PC-3 (cell line): ENCODE results near the gene MYMK. TPM values are rescaled to one million over a fixed set of nuclear protein-coding genes. Genes with fewer than 3 reads are reported as not detected.

Experiments
- ATAC-seq: fragments of 200-7000 bp; cut with Tn5 transposase; 2 replicates; pipeline ENCODE4 v1.9.1; 2020; ENCODE audit warnings: mild to moderate bottlenecking, moderate library complexity
- BruUV-seq: library from RNA; stranded (reverse); fragments of 400-500 nt; replicated peaks from 2 replicates; lab custom pipeline; 2021; lab: Mats Ljungman, UMichigan
- CTCF ChIA-PET: fragments of 300-600 bp; sonication (Branson Sonifier 250); formaldehyde crosslinking; loops from one replicate; lab custom pipeline; 2022; ENCODE audit warnings: antibody characterized with exemption; lab: Charles Lee
- POLR2A ChIA-PET: fragments of 300-600 bp; sonication (Branson Sonifier 250); formaldehyde crosslinking; loops from one replicate; lab custom pipeline; 2022; ENCODE audit warnings: antibody characterized with exemption; ENCODE audit not compliant: unreplicated experiment; lab: Charles Lee
- DNase-seq: peaks from one replicate; pipeline ENCODE4 v3.0.0-alpha.2; 2015
- H2AFZ ChIP-seq: fragments of 300-600 bp; sonication (generic); 2 replicates; pipeline ENCODE4 v1.6.0; 2016; ENCODE audit warnings: antibody characterized with exemption, low read length
- H3F3A ChIP-seq: fragments of 300-600 bp; sonication (generic); one replicate; pipeline ENCODE4 v1.6.0; 2017; ENCODE audit warnings: antibody characterized with exemption, low read length, control low read depth, mild to moderate bottlenecking; ENCODE audit not compliant: unreplicated experiment
- H3K27ac ChIP-seq: fragments of 300-600 bp; sonication (generic); 2 replicates; pipeline ENCODE4 v1.5.1; 2016; ENCODE audit warnings: mild to moderate bottlenecking, low read length
- H3K27me3 ChIP-seq: fragments of 300-600 bp; sonication (generic); 2 replicates; pipeline ENCODE4 v1.6.1; 2016; ENCODE audit warnings: low read length, mixed read lengths
- H3K36me3 ChIP-seq: fragments of 300-600 bp; sonication (generic); 2 replicates; pipeline ENCODE4 v1.6.1; 2016; ENCODE audit warnings: low read depth, mixed run types, low read length, mixed read lengths
- H3K4me1 ChIP-seq: fragments of 300-600 bp; sonication (generic); 2 replicates; pipeline ENCODE4 v1.5.1; 2016; ENCODE audit warnings: low read length; ENCODE audit not compliant: insufficient read depth
- H3K4me2 ChIP-seq: fragments of 300-600 bp; sonication (generic); 2 replicates; pipeline ENCODE4 v1.6.0; 2016; ENCODE audit warnings: low read length
- H3K4me3 ChIP-seq: fragments of 300-600 bp; sonication (generic); 2 replicates; pipeline ENCODE4 v1.5.1; 2016; ENCODE audit warnings: mild to moderate bottlenecking, low read length, mixed read lengths
- H3K79me2 ChIP-seq: fragments of 300-600 bp; sonication (generic); 2 replicates; pipeline ENCODE4 v1.6.1; 2017; ENCODE audit warnings: low read length, mixed read lengths
- H3K9ac ChIP-seq: fragments of 300-600 bp; sonication (generic); 2 replicates; pipeline ENCODE4 v1.6.0; 2016; ENCODE audit warnings: mild to moderate bottlenecking, low read length
- H3K9me2 ChIP-seq: fragments of 300-600 bp; sonication (generic); replicated peaks from 2 replicates; pipeline ENCODE4 v1.6.1; 2016; ENCODE audit warnings: mixed run types, low read length, mixed read lengths
- H3K9me3 ChIP-seq: fragments of 300-600 bp; sonication (generic); 2 replicates; pipeline ENCODE4 v1.6.1; 2016; ENCODE audit warnings: low read length, mixed read lengths
- H4K20me1 ChIP-seq: fragments of 300-600 bp; sonication (generic); 2 replicates; pipeline ENCODE4 v1.6.1; 2016; ENCODE audit warnings: low read length, mixed read lengths
- EZH2 ChIP-seq: fragments of 300-600 bp; sonication (generic); IDR thresholded peaks from one replicate; pipeline ENCODE4 v1.6.1; 2017; ENCODE audit warnings: antibody characterized with exemption, mild to moderate bottlenecking, low read length; ENCODE audit not compliant: unreplicated experiment
- EZH2phosphoT487 ChIP-seq: fragments of 300-600 bp; sonication (generic); IDR thresholded peaks from 2 replicates; pipeline ENCODE4 v1.6.1; 2018; ENCODE audit warnings: mild to moderate bottlenecking, antibody characterized with exemption, low read length, borderline replicate concordance
- intact Hi-C: fragments of 100-400 bp; cut with micrococcal nuclease; formaldehyde crosslinking; loops from 2 replicates; pipeline ENCODE4 v1.9.0; 2023
- total RNA-seq: library from RNA; depleted of rRNA; stranded (reverse); fragments of >200 nt; gene quantifications from 2 replicates; pipeline ENCODE4 v1.2.3, GENCODE V29; 2014
- TF ChIP-seq, protein P1 (sequence below): fragments of 300-600 bp; sonication (generic); conservative IDR thresholded peaks from 2 replicates; pipeline ENCODE4 v1.5.1; 2017; ENCODE audit warnings: antibody characterized with exemption, low read depth, mild to moderate bottlenecking, low read length

MYMK gene
- total RNA-seq, 1 experiment from 2014 or later, result not detected

DNA sequence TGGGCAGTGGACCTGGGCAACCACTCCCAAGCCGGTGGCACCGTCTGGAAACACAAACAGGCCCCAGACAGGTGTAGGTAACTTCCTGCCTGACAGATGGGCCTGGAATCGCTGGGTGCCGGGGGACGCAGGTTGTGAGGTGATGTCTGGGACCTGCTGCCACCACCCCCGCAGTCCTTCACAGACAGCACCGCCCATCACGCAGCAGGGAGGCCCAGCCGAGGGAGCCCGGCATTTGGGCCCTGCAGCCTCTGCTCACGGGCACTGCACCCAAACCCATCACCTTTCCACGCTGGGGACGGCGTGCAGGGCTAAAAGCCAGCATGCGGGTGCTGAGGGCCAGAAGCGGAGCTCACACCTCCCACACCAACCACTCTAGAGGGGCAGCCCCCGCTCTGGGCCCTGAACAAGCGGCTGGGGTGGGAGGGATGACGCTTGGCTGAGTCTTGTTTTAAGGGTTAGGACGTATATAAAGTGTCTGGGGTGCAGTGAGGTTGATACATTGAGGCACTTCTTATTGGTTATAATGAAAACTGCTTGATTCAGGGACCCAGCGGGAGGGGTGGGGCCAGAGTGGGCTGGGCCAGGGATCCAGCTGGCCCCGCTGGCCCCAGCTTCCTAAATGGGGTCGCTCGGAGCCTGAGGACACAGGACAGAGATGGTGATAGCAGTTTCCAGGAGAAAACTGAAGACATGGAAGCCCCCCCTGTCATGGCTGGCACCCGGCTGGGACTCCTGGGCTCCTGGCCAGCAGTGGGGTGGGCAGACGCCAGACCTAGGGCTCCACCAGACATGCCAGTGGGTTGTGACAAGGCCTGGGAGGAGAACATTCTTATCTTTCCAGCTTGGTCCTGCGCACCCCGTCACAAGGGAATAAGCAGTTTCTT, 11.3 kb downstream of the MYMK start:
- H3K4me2 ChIP-seq, result no peak overlapping the region
- ChIA-PET CTCF (no interaction called here), POLR2A (no interaction called here)
- H3K9ac ChIP-seq, result no peak overlapping the region
- BruUV-seq, result no TSS peak
- H3K27ac ChIP-seq, result no peak overlapping the region
- no peaks in the 10 kb centered on the region for H3K9me3 ChIP-seq
- no peak for DNase-seq
- no peak overlapping the region for H2AFZ ChIP-seq
- no peaks in the 10 kb centered on the region for H4K20me1 ChIP-seq
- H3K27me3 ChIP-seq, result no peaks in the 10 kb centered on the region
- no peaks in the 10 kb centered on the region for H3K9me2 ChIP-seq
- ATAC-seq, result no peak
- no peaks in the 10 kb centered on the region for H3K79me2 ChIP-seq
- intact Hi-C loops, result no loop called here
- H3K4me3 ChIP-seq, result no peak overlapping the region
- TF ChIP-seq, protein P1, sequence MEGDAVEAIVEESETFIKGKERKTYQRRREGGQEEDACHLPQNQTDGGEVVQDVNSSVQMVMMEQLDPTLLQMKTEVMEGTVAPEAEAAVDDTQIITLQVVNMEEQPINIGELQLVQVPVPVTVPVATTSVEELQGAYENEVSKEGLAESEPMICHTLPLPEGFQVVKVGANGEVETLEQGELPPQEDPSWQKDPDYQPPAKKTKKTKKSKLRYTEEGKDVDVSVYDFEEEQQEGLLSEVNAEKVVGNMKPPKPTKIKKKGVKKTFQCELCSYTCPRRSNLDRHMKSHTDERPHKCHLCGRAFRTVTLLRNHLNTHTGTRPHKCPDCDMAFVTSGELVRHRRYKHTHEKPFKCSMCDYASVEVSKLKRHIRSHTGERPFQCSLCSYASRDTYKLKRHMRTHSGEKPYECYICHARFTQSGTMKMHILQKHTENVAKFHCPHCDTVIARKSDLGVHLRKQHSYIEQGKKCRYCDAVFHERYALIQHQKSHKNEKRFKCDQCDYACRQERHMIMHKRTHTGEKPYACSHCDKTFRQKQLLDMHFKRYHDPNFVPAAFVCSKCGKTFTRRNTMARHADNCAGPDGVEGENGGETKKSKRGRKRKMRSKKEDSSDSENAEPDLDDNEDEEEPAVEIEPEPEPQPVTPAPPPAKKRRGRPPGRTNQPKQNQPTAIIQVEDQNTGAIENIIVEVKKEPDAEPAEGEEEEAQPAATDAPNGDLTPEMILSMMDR, result no peak
- no peak for TF ChIP-seq EZH2phosphoT487
- no peak for TF ChIP-seq EZH2
- H3K4me1 ChIP-seq, result peaks cover 17% of the 10 kb centered on the region
- no peaks in the 10 kb centered on the region for H3K36me3 ChIP-seq
- H3F3A ChIP-seq, result no peaks in the 10 kb centered on the region

DNA sequence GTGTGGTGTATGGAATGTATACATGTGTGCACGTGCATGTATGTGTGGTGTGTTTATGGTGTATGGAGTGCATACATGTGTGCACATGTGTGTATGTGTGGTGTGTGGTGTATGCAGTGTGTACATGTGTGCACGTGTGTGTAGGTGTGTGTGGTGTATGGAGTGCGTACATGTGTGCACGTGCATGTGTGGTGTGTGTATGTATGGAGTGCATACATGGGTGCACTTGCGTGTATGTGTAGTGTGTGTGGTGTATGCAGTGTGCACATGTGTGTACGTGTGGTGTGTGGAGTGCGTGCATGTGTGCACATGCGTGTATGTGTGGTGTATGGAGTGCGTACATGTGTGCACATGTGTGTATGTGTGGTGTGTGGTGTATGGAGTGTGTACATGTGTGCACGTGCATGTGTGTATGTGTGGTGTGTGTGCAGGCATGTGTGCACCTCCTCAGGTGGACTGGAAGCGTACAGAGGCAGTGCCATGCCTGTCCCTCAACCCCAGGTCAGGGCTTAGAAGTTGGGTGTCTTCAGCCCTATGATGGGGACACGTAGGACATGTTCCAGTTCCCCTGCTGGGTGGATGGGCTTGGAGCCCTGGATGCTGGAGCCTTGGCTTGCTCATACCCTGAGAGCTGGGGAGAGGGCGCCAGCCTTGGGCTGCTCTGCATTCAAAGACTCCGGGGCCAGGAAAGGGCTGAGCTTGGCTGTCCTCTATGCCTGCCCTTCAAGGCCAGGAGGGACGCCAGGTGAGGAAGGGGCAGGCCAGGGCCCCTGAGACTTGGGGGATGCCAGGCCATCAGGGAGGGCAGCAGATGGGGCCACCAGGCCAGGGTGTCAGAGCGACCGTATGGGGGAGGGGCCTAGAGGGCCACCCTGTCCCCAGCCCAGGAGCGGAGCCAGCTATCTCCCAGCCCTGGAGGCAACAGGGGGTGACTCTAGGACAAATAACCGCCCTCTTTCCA, 12.2 kb downstream of the MYMK start:
- ATAC-seq (no peak), DNase-seq (no peak)
- H3K79me2 ChIP-seq, result no peaks in the 10 kb centered on the region
- H3K9ac ChIP-seq, result no peak overlapping the region
- no peak overlapping the region for H2AFZ ChIP-seq
- no peaks in the 10 kb centered on the region for H3F3A ChIP-seq
- H4K20me1 ChIP-seq, result no peaks in the 10 kb centered on the region
- H3K27ac ChIP-seq, result no peak overlapping the region
- no peak overlapping the region for H3K4me2 ChIP-seq
- no TSS peak for BruUV-seq
- H3K9me2 ChIP-seq, result no peaks in the 10 kb centered on the region
- no peak overlapping the region for H3K4me3 ChIP-seq
- intact Hi-C loops, result no loop called here
- H3K27me3 ChIP-seq, result no peaks in the 10 kb centered on the region
- H3K36me3 ChIP-seq, result no peaks in the 10 kb centered on the region
- ChIA-PET POLR2A (no interaction called here), CTCF (no interaction called here)
- H3K4me1 ChIP-seq, result peaks cover 17% of the 10 kb centered on the region
- TF ChIP-seq EZH2phosphoT487 (no peak), EZH2 (no peak)
- TF ChIP-seq, protein P1, result no peak
- H3K9me3 ChIP-seq, result no peaks in the 10 kb centered on the region
